Measurements from ENCODE around the gene RNF220. TPM values are rescaled to one million over a fixed set of nuclear protein-coding genes. Genes with fewer than 3 reads are reported as not detected.

Gene RNF220
- polyA plus RNA-seq, 1 of the 3 experiments (the other 2 are of a cell fraction) = 83.7 TPM

GRCh38 chr1:44628962-44629756, 224.1 kb downstream of the RNF220 start:
- WGBS (ENCODE audit: low lambda C conversion rate) = 76% methylated on average over 5 of the region's 5 CpGs
- ChIA-PET POLR2A (interaction anchor here (3.8 kb wide), 1 partner anchor 23 kb away, joined by 50 read pairs; no protein-coding TSS in a partner anchor), CTCF (interaction anchor here (0.7 to 15.4 kb wide), 5 partner anchors 19 to 45 kb away, joined by 3 to 163 read pairs (median 3); partner anchors contain the start of gene TMEM53)
- no peak overlapping the region for H2AFZ ChIP-seq (ENCODE audit: low read depth)
- peak overlapping the region in 1 of 2 experiments; percentile 69; a peak in 2 of 4 replicates for H3K27ac ChIP-seq (ENCODE audit: low read depth in 2 of 2, low read length in 1 of 2)
- H3K27me3 ChIP-seq (ENCODE audit: insufficient read depth) = no peaks in the 10 kb centered on the region
- H3K9me3 ChIP-seq = no peaks in the 10 kb centered on the region
- H4K20me1 ChIP-seq (ENCODE audit: insufficient read depth) = no peaks in the 10 kb centered on the region
- H3K9me2 ChIP-seq = no peaks in the 10 kb centered on the region
- no peak for DNase-seq
- H3F3A ChIP-seq (replicated peaks; ENCODE audit: insufficient read depth) = peaks cover 26% of the 10 kb centered on the region
- H3K4me3 ChIP-seq (ENCODE audit: low read depth in 2 of 2, low read length in 1 of 2) = no peak overlapping the region
- H3K4me2 ChIP-seq = no peak overlapping the region
- peaks cover 4 to 31% of the 10 kb centered on the region in 2 experiments; a peak in 1 of 4 replicates for H3K4me1 ChIP-seq (ENCODE audit: control insufficient read depth in 1 of 2, insufficient read depth in 2 of 2, low read depth in 1 of 2, low read length in 1 of 2)
- H3K36me3 ChIP-seq (replicated peaks in 1 of 2; ENCODE audit: control insufficient read depth in 1 of 2, insufficient read depth in 2 of 2, low read length in 1 of 2) = peaks cover 4 to 13% of the 10 kb centered on the region in 2 experiments
- peak overlapping the region; percentile 3; the same call in 1 of the 2 replicates for H3K9ac ChIP-seq
- H3K79me2 ChIP-seq (ENCODE audit: insufficient read depth) = peaks cover 9% of the 10 kb centered on the region; the same call in 1 of the 2 replicates
- TF ChIP-seq TEAD4 (IDR thresholded peaks at IDR 0.05; ENCODE audit: borderline replicate concordance, insufficient read depth) (0 out of 2 replicates have a peak, but pooled peaks have one; percentile 25), NFIC (IDR thresholded peaks at IDR 0.05; ENCODE audit: borderline replicate concordance) (peak; percentile 68), ZBTB33 (IDR thresholded peaks at IDR 0.05; ENCODE audit: borderline replicate concordance, low read depth) (no peak), FOXJ3 (CRISPR knock-in tag; IDR thresholded peaks at IDR 0.05) (no peak), CHD2 (IDR thresholded peaks at IDR 0.05; ENCODE audit: low read length, partially characterized antibody) (no peak), SMC3 (IDR thresholded peaks at IDR 0.05; ENCODE audit: low read depth, low read length) (no peak), TCF12 (IDR thresholded peaks at IDR 0.05) (peak; percentile 18), GABPA (IDR thresholded peaks at IDR 0.05; ENCODE audit: low read depth) (no peak), MXI1 (IDR thresholded peaks at IDR 0.05; ENCODE audit: low read depth, low read length) (no peak), USF2 (IDR thresholded peaks at IDR 0.05; ENCODE audit: borderline replicate concordance, low read depth, low read length) (no peak), TAF1 (IDR thresholded peaks at IDR 0.05; ENCODE audit: borderline replicate concordance, low read depth, low read length) (0 out of 2 replicates have a peak, but pooled peaks have one; percentile 11), FOSL2 (IDR thresholded peaks at IDR 0.05; ENCODE audit: borderline replicate concordance, low read depth) (peak; percentile 28; the same call in 1 of the 2 replicates), IRF3 (IDR thresholded peaks at IDR 0.05; ENCODE audit: low read depth, low read length) (no peak), NRF1 (IDR thresholded peaks at IDR 0.05; ENCODE audit: low read depth, low read length) (no peak), MAX (IDR thresholded peaks at IDR 0.05; ENCODE audit: low read depth) (no peak), MEF2A (IDR thresholded peaks at IDR 0.05; ENCODE audit: borderline replicate concordance, low read depth) (no peak), RCOR1 (IDR thresholded peaks at IDR 0.05; ENCODE audit: low read length) (no peak), RAD21 (IDR thresholded peaks at IDR 0.05; ENCODE audit: low read length) (no peak), EP300 (IDR thresholded peaks at IDR 0.05; ENCODE audit: borderline replicate concordance in 1 of 2, low read depth in 1 of 2, low read length in 1 of 2) (peak in 1 of 2 experiments; percentile 40; a peak in 1 of 4 replicates), YY1 (IDR thresholded peaks at IDR 0.05; ENCODE audit: low read depth) (peak; percentile 51; the same call in 1 of the 2 replicates), POLR2AphosphoS5 (IDR thresholded peaks at IDR 0.05; ENCODE audit: low read depth, low read length) (peak; percentile 25; the same call in 1 of the 2 replicates), FOXM1 (IDR thresholded peaks at IDR 0.05; ENCODE audit: low read depth) (no peak), RXRA (IDR thresholded peaks at IDR 0.05; ENCODE audit: borderline replicate concordance, low read depth) (peak; percentile 27; the same call in 1 of the 2 replicates), ELF1 (IDR thresholded peaks at IDR 0.05) (no peak), USF1 (IDR thresholded peaks at IDR 0.05; ENCODE audit: borderline replicate concordance, low read depth) (no peak), EZH2phosphoT487 (IDR thresholded peaks at IDR 0.05; ENCODE audit: borderline replicate concordance, low read depth) (no peak)

Data from SK-N-SH (cell line).